Calu3 (cell line): Measurements from ENCODE around the gene WDR81. TPM values are rescaled to one million over a fixed set of nuclear protein-coding genes. Genes with fewer than 3 reads are reported as not detected.
A peak's percentile ranks its signal among the peaks of the same experiment; 100 is the strongest.
"Not testable (repeated sequence)": the region's sequence is repeated elsewhere in the genome, so short reads cannot be mapped to it uniquely, and the experiment has no call there.

Experiments
- BruUV-seq: library from RNA; stranded (reverse); fragments of 400-500 nt; replicated peaks from 2 replicates; lab custom pipeline; 2021; lab: Mats Ljungman, UMichigan
- CTCF ChIA-PET: fragments of 300-600 bp; sonication (Branson Sonifier 250); formaldehyde crosslinking; loops from one replicate; lab custom pipeline; 2022; ENCODE audit warnings: antibody characterized with exemption; lab: Charles Lee
- DNase-seq: peaks from one replicate; pipeline ENCODE4 v3.0.0; 2022
- H3K27ac Mint-ChIP-seq: one replicate; pipeline ENCODE4 v1.8.0; 2022; ENCODE audit warnings: mixed read lengths; ENCODE audit not compliant: unreplicated experiment
- H3K27me3 Mint-ChIP-seq: one replicate; pipeline ENCODE4 v1.8.0; 2022; ENCODE audit warnings: mixed read lengths; ENCODE audit not compliant: unreplicated experiment
- H3K36me3 Mint-ChIP-seq: one replicate; pipeline ENCODE4 v1.8.0; 2022; ENCODE audit warnings: mild to moderate bottlenecking, moderate library complexity, mixed read lengths; ENCODE audit not compliant: insufficient read depth, unreplicated experiment
- H3K4me1 Mint-ChIP-seq: one replicate; pipeline ENCODE4 v1.8.0; 2022; ENCODE audit warnings: mild to moderate bottlenecking, low read depth, mixed read lengths; ENCODE audit not compliant: unreplicated experiment
- H3K4me3 Mint-ChIP-seq: one replicate; pipeline ENCODE4 v1.8.0; 2022; ENCODE audit warnings: mild to moderate bottlenecking, low read depth, moderate library complexity, mixed read lengths; ENCODE audit not compliant: unreplicated experiment
- H3K9me3 Mint-ChIP-seq: one replicate; pipeline ENCODE4 v1.8.0; 2022; ENCODE audit warnings: low read depth, mixed read lengths; ENCODE audit not compliant: unreplicated experiment
- intact Hi-C: fragments of 100-400 bp; cut with micrococcal nuclease; formaldehyde crosslinking; loops from one replicate; pipeline ENCODE4 v1.10.0; 2022; ENCODE audit not compliant: unreplicated experiment
- total RNA-seq: library from RNA; stranded (reverse); gene quantifications from 2 replicates; pipeline ENCODE4 v1.2.3, GENCODE V29; 2022
- TF ChIP-seq, protein P1 (sequence below): fragments of 200-600 bp; IDR thresholded peaks from one replicate; pipeline ENCODE4 v1.8.0; 2022; ENCODE audit warnings: antibody characterized with exemption; ENCODE audit not compliant: unreplicated experiment

The WDR81 gene
- total RNA-seq, 1 experiment from 2014 or later = 11.2 TPM

DNA sequence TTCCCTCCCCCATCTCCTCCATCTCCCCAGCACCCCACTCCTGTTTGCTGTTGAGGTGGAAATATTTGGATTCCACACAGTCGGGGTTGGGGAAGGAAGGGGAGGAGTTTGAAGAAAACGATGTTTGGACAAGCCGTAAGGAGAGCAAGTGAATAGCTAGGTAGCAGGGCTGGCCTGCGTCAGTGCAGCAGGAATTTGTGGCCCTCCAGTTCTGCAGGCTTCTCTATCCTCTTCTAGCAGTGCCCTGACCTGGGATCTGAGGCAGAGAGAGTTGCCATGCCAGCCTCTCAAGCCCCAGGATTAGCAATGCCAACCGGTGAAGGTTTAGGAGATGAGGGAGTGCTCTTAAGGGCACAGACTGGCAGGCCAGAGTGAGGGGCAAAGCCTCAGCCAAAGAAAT is 26.8 kb upstream of the WDR81 start:
- no peak overlapping the region for H3K27ac Mint-ChIP-seq
- no peaks in the 10 kb centered on the region for H3K27me3 Mint-ChIP-seq
- TF ChIP-seq, protein P1, sequence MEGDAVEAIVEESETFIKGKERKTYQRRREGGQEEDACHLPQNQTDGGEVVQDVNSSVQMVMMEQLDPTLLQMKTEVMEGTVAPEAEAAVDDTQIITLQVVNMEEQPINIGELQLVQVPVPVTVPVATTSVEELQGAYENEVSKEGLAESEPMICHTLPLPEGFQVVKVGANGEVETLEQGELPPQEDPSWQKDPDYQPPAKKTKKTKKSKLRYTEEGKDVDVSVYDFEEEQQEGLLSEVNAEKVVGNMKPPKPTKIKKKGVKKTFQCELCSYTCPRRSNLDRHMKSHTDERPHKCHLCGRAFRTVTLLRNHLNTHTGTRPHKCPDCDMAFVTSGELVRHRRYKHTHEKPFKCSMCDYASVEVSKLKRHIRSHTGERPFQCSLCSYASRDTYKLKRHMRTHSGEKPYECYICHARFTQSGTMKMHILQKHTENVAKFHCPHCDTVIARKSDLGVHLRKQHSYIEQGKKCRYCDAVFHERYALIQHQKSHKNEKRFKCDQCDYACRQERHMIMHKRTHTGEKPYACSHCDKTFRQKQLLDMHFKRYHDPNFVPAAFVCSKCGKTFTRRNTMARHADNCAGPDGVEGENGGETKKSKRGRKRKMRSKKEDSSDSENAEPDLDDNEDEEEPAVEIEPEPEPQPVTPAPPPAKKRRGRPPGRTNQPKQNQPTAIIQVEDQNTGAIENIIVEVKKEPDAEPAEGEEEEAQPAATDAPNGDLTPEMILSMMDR = no peak
- H3K4me1 Mint-ChIP-seq = no peaks in the 10 kb centered on the region
- CTCF ChIA-PET = interaction anchor here (0.7 kb wide), 1 partner anchor 172 kb away, joined by 8 read pairs; no protein-coding TSS in a partner anchor
- H3K4me3 Mint-ChIP-seq = no peak overlapping the region
- no peaks in the 10 kb centered on the region for H3K36me3 Mint-ChIP-seq
- DNase-seq = no peak
- BruUV-seq = no TSS peak
- intact Hi-C loops = no loop called here
- no peaks in the 10 kb centered on the region for H3K9me3 Mint-ChIP-seq

DNA sequence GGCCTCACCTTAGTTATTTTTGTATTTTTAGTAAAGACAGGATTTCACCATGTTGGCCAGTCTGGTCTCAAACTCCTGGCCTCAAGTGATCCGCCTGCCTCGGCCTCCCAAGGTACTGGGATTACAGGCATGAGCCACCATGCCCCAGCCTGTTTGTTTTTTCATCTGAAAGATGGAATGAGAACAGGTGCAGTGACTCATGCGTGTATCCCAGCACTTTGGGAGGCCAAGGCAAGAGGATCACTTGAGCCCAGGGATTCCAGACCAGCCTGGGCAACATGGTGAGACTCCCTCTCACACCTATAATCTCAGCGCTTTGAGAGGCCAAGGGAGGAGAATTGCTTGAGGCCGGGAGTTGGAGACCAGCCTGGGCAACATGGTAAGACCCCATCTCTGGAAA is 24.6 kb upstream of the WDR81 start:
- H3K4me3 Mint-ChIP-seq, DNase-seq, H3K36me3 Mint-ChIP-seq, H3K27ac Mint-ChIP-seq, H3K27me3 Mint-ChIP-seq, CTCF ChIA-PET, intact Hi-C loops, BruUV-seq, H3K4me1 Mint-ChIP-seq, H3K9me3 Mint-ChIP-seq: not testable (repeated sequence)

GRCh38 chr17:1703063-1703462 is 21.4 kb upstream of the WDR81 start:
- DNase-seq = no peak
- intact Hi-C loops = no loop called here
- H3K4me1 Mint-ChIP-seq = no peaks in the 10 kb centered on the region
- no peak overlapping the region for H3K27ac Mint-ChIP-seq
- no TSS peak for BruUV-seq
- peaks cover 18% of the 10 kb centered on the region for H3K27me3 Mint-ChIP-seq
- TF ChIP-seq, protein P1 = no peak
- no peaks in the 10 kb centered on the region for H3K9me3 Mint-ChIP-seq
- peaks cover 6% of the 10 kb centered on the region for H3K36me3 Mint-ChIP-seq
- no peak overlapping the region for H3K4me3 Mint-ChIP-seq
- CTCF ChIA-PET = no interaction called here

DNA sequence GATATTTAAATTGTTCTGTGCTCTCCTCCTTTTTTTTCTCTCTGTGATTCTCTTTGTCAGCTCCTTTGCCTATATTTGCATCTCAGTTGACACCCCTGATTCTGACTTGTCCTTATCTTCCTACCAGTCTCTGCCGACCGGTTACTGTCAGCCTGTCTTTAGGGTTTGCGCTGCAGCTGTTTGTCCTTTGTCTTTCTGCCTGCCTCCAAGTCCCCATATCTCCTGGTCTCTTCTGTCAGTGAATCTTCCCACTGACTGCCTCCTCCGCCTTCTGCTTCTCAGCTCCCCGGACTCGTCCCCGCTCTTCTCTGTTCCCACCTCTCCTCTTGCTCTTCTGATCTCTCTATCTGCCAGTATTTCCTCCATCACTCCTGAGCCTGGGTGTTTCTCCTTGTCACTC is 19.5 kb upstream of the WDR81 start:
- TF ChIP-seq, protein P1 = no peak
- CTCF ChIA-PET = interaction anchor here (0.8 kb wide), 1 partner anchor 9 kb away, joined by 3 read pairs; no protein-coding TSS in a partner anchor
- BruUV-seq = no TSS peak
- Mint-ChIP-seq H3K36me3 (peaks cover 12% of the 10 kb centered on the region), H3K9me3 (no peaks in the 10 kb centered on the region), H3K4me3 (no peak overlapping the region), H3K27me3 (peaks cover 18% of the 10 kb centered on the region), H3K27ac (no peak overlapping the region), H3K4me1 (no peaks in the 10 kb centered on the region)
- intact Hi-C loops = no loop called here
- no peak for DNase-seq

DNA sequence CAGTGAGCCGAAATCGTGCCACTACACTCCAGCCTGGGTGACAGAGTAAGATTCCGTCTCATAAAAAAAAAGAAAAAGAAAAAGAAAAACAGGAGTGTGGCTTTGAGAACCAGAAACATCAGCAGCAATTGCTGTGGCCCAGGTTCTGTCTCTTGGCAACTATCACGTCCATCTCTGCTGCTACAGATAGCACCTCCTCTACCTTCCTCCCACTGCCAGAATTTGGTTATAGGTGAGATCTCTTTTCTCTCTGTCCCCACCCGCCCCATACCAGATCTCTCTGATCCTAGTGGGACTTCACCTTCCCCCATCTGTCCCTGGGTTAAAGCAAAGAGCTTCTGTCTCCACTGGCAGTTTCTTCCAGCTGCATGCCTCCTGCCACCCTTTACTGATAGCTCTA is 17.4 kb upstream of the WDR81 start:
- intact Hi-C loops = no loop called here
- Mint-ChIP-seq H3K27ac (no peak overlapping the region), H3K36me3 (peaks cover 33% of the 10 kb centered on the region), H3K4me1 (peaks cover 9% of the 10 kb centered on the region), H3K9me3 (no peaks in the 10 kb centered on the region), H3K27me3 (peaks cover 18% of the 10 kb centered on the region), H3K4me3 (no peak overlapping the region)
- DNase-seq = no peak
- CTCF ChIA-PET = no interaction called here
- no TSS peak for BruUV-seq
- TF ChIP-seq, protein P1 = no peak

DNA sequence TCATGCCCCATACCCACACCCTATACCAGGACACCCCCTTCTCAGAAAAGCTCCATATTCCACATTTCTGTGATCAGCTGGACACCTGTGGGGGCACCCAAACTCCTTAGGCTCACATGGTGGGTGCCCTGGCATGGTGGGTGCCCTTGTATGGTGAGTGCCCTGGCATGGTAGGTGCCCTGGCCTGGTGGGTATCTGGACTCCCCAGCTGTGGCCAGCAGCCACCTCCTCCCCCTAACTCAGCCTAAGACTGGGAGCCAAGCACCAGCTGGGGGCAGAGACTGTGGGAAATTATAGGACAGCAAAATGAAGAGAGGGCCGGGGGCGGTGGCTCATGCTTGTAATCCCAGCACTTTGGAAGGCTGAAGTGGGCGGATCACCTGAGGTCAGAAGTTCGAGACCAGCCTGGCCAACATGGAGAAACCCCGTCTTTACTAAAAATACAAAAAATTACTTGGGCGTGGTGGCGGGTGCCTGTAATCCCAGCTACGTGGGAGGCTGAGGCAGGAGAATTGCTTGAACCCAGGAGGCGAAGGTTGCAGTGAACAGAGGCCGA is 15.6 kb upstream of the WDR81 start:
- intact Hi-C loops, H3K27ac Mint-ChIP-seq, H3K9me3 Mint-ChIP-seq, H3K4me1 Mint-ChIP-seq, DNase-seq, BruUV-seq: not testable (repeated sequence)
- peaks cover 51% of the 10 kb centered on the region for H3K36me3 Mint-ChIP-seq
- H3K4me3 Mint-ChIP-seq = peak overlapping the region; percentile 74
- H3K27me3 Mint-ChIP-seq = peaks cover 18% of the 10 kb centered on the region
- CTCF ChIA-PET = interaction anchor here (0.7 kb wide), 1 partner anchor 8 kb away, joined by 7 read pairs; no protein-coding TSS in a partner anchor
